SKM-1 treated with dmso at 0.1 percent for 144 hours (cell line): ENCODE measurements around the gene GJD4.

Source experiments
- DNase-seq: peaks from one replicate; lab custom pipeline; 2025; ENCODE audit not compliant: unreplicated experiment; lab: John Stamatoyannopoulos, UW

Gene GJD4

DNA sequence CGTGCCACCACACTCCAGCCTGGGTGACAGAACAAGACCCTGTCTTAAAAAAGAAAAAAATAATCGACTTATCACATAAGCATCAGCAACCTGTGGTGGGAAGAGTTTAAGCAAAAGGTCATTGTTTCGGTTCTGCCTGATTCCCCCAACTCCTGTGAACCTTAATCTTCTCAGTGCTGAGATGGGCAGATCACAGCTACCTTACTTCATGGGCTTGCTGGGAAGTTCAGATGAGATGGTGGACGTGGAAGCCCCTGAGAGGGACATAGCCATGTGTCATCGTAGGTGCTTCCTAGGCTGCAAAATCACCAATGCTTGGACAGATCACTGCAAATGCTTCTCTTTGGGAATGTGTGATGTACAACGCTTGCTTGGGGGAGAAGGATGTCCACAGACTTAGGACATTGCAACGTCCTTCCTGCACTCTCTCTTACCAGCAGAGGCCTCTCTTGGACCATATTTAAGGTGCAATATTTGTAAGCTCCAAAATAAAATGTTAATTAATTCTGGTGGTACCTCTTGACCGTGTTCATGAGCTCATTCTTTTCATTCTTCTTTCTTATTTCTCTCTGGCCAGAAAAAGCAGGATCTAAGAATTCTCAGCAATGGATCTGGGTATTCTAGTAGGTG, 8.6 kb downstream of the GJD4 start:
- no peak for DNase-seq

GRCh38 chr10:35614312-35614711, 9.2 kb downstream of the GJD4 start:
- DNase-seq, result no peak

GRCh38 chr10:35626971-35627507, 21.9 kb downstream of the GJD4 start:
- no peak for DNase-seq

DNA sequence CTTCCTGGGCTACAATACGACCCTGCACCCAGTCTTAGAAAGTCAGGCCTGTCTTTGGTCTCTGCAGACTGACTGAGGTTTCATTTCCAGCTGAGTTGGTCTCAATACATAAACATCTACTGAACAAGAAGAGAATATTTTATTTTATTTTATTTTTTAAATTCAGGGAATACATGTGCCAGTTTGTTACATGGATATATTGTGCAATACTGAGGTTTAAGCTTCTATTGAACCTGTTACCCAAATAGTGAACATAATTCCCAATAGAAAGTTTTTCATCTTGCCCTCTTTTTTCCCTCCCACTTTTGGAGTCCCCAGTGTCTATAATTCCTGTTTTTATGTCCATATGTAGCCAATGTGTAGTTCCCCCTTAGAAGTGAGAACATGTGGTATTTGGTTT, 26.3 kb downstream of the GJD4 start:
- no peak for DNase-seq

DNA sequence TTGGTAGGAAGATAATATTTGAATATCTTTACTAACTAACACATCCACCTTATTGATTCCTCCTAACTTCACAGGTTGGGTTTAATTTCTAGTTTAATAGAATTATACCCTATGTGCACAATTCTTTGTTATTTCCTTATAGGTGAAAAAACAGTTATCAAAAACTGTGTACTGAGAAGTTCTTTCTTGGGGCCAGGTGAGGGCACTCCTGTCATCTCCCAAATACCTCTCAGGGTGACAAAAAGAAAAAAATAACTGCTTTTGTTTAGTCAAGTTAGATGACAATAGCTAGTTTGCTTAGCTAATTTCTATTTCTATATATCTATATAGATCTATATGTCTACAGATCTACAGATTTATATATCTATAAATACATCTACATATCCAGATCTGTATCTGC, 26.9 kb downstream of the GJD4 start:
- no peak for DNase-seq

- no peak for DNase-seq
Measured at GRCh38 chr10:35633006-35633980, 28.2 kb downstream of the GJD4 start.

DNA sequence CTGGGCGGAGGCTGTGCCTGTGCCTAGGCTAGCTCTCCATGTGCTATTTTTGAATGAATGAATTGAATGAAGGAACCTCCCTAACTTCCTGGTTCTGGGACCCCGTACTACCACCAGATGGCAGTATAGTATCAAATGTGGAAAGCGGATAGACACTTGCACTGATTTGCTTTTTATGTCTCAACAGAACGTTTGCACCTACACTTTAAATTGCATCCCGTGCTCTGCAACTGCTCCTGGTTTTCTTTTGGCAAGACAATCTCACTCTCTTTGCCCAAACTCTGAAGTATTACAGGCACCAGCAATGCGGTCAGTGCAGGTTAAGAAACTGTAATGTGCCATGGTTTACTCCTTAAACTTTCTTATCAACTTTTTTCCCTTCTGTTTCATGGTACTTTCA, 30.4 kb downstream of the GJD4 start:
- DNase-seq, result peak; percentile 29

DNA sequence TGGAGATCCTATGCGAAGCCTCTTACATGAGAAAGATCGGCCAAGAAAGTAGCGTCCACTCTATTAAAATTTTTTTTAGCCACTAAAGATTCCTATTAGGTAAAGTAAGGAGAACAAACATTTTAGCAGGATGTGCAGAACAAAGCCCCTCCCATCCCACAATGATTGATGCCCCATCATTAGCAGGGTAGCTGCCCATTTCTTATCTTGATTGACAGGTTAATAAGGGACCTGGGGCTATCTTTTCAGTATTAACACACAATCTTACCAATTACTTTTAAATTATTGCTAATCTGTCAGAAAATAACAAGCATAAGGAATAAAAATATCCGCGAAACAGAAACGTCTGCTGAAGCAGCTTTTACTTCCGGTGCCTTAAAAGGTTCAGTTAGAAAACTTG, 31.8 kb downstream of the GJD4 start:
- DNase-seq, result no peak

DNA sequence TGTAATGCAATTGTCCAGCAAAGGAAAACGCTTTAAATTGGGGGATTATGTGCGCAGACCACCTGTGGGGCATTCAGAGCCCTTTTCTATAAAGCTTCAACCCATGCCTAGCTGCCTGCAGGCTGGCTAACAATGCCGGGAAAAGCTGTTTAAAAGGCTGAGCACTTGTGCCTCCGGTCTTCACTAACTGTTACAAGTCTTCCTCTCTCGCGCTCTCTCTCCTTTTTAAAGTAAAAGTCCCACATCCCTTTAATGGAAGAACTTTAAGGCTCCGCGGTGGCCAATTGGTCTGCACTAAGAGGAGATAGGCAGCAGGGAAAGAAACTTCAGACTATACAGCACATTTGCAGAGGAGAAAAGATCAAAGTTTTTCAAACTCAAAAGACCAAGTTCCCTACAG, 32.3 kb downstream of the GJD4 start:
- no peak for DNase-seq

GRCh38 chr10:35638101-35638500, 33.0 kb downstream of the GJD4 start:
- DNase-seq, result no peak

DNA sequence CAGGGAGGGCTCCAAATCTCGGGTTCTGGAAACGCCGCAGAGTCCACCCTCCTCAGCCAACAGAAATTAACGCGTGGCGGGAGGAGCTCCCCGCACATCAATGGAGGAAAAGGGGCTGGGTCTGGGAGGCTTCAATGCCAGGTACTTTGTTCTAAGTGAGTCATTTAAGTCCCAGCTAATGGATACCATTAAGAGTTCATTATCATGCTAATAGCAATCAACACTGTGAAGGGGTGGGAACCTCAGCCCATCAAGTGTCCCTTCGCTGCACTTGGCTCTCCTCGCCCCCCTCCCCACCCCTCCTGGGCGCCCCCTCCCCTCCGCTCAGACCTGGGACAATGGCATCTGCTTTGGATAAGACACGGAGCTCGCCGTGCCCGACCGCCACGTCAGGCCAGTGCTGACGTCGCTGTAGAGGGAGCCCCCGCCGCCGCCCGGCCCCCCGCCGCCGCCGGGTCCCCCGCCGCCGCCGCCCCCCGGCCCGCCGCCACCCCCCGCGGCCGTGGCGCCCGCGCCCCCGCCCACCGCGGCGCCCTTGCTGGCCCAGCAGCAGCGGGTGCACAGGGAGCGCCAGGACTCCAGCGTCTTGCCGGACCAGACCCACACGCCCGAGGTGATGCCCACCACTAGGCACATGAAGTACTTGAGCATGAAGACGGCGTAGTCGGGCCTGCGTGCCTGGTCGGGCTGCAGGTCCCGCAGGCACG, 34.0 kb downstream of the GJD4 start:
- no peak for DNase-seq

DNA sequence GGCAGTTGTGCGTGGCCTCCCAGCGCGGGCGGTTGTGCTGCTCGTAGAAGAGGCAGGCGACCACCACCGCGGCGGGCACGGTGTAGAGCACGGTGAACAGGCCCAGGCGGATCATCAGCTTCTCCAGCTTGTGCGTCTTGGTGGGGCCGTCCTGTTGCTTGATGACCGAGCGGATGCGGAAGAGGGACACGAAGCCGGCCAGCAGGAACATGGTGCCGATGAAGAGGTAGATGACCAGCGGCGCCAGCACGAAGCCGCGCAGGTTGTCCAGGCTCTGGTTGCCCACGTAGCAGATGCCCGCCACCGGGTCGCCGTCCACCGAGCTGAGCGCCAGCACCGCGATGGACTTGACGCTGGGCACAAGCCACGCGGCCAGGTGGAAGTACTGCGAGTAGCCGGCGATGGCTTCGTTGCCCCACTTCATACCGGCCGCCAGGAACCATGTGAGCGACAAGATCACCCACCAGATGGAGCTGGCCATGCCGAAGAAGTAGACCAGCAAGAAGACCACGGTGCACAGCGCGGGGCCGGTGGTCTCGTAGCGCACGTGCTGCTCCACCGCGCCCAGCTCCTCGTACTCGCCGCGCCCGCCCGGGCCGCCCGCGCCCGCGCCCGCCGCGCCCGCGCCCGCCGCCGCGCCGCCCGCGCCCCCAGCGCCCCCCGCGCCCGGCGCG, 34.7 kb downstream of the GJD4 start:
- DNase-seq, result no peak

DNA sequence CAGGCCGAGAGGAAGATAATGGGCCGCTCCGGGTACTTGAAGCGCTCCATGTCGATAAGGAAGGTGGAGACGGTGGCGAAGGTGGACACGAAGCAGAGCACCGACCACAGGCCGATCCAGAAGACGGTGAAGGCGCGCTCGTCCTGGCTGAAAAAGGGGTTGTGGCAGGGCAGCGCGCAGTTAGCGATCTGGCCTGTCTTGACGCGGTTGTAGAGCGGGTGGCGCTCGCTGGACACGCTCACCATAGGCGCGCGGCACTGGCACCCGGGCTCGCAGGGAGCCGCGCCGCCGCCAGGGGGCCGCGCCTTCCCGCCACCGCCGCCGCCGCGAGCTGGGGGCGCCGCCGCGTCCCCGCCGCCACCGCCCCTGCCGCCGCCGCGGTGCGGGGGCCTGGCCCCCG, 35.3 kb downstream of the GJD4 start:
- peak; percentile 11 for DNase-seq

GRCh38 chr10:35640951-35641675, 36.0 kb downstream of the GJD4 start:
- peak; percentile 19 for DNase-seq

- DNase-seq, result no peak
Measured at GRCh38 chr10:35641676-35642034, 36.5 kb downstream of the GJD4 start.

GRCh38 chr10:35642035-35642792, 37.1 kb downstream of the GJD4 start, which contains the start of gene FZD8:
TSS of gene FZD8 (minus strand) at chr10:35642296. CDS start at chr10:35641429, 867 bp downstream.
- peak; percentile 21 for DNase-seq

- DNase-seq, result no peak
Measured at GRCh38 chr10:35642793-35643114, 37.6 kb downstream of the GJD4 start.

DNA sequence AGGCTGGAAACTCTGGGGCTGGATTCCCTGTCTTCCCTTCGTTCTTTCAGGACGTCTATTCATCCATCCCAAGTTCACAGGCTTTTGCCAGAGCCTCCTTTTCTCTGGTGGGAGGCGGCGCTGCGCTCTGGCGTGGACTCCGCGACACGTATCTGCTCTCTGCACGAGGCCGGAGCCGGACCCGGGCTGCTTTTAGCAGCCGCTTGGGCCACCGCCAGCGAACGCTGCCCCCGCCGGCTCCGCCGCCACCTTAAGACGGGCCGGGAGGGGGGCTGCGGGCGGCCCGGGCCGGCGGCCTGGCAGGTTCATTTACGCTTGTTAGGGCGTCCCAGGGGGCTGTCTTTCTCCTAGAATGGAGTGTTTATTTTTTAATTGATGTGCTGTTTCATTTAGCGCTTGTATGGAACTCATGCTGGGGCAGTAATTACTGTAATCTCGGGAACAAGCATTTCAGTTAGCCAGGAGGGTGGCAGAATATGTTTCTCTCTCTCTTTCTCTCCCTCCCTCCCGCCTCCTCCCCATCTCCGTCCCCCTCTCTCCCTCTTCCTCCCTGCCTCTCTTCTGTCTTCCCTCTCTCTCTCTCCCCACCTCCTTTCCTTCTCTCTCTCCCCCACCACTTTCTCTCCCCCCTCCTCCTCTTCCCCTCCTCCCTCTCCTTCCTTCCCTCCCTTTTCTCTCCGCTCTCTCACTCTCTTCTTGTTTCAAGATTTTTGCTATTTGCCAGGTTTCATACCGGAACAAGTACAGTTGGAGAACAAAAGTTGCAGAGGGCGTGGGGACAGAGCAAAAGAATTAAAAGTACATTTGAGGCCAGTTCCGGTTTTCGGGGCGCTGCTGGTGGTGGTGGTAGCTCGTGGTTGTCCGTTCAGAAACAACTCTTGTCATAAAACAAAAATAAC, 38.3 kb downstream of the GJD4 start:
- DNase-seq, result no peak
